OCI-LY1 (cell line): ENCODE results near the gene ZNF629.

Experiments used
- CTCF ChIP-seq: fragments of 200-600 bp; sonication (generic), shearing (Covaris generic); IDR thresholded peaks from 2 replicates; pipeline ENCODE4 v1.5.1; 2017; ENCODE audit warnings: mild to moderate bottlenecking, antibody characterized with exemption, low read length, moderate library complexity, mixed read lengths
- EZH2 ChIP-seq: fragments of 200-600 bp; sonication (generic), shearing (Covaris generic); IDR thresholded peaks from 2 replicates; pipeline ENCODE4 v1.8.0; 2017; ENCODE audit warnings: borderline replicate concordance, mixed run types, mild to moderate bottlenecking, antibody characterized with exemption, low read length, moderate library complexity, mixed read lengths

DNA sequence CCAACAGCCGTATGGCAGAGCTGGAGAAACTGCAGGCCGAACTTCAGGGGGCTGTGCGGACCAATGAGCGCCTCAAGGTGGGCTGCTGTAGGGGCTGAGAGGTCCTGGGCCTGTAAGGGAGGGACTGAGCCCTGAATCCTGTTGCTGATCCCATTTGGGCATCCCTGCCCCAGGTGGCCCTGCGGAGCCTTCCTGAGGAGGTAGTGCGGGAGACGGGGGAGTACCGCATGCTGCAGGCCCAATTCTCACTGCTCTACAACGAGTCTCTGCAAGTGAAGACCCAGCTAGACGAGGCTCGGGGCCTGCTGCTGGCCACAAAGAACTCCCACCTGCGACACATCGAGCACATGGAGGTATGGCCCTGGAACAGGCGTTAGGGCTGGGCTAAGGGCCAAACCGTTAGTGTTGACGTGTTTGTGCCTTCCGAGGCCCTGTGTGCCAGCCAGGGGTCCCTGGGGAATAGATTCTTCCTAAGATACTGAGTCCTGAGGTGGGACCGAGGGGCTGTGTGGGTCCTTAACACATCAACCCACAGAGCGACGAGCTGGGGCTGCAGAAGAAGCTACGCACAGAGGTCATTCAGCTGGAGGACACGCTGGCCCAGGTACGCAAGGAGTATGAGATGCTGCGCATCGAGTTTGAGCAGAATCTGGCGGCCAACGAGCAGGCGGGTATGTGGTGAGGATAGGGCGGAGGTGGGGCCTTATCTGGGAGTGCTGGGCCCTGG lies 20.6 kb downstream of the ZNF629 start:
- TF ChIP-seq CTCF (no peak), EZH2 (no peak)
